A549 (cell line): ENCODE results near the gene KCNQ2.

Experiments
- BHLHE40 ChIP-seq: IDR thresholded peaks from 2 replicates; pipeline ENCODE4 v1.6.1; 2012; ENCODE audit warnings: low read depth, low read length, inconsistent platforms
- CHD2 ChIP-seq: fragments of 150-350 bp; IDR thresholded peaks from 2 replicates; pipeline ENCODE4 v1.6.1; 2014; ENCODE audit warnings: low read length; ENCODE audit not compliant: partially characterized antibody
- POLR2AphosphoS2 ChIP-seq: conservative IDR thresholded peaks from 2 replicates; pipeline ENCODE4 v1.6.1; 2012; ENCODE audit warnings: low read length, improper control_type of control experiment, inconsistent platforms
- ZFP36 ChIP-seq: fragments of 450-650 bp; IDR thresholded peaks from 2 replicates; pipeline ENCODE4 v1.6.1; 2014; ENCODE audit warnings: borderline replicate concordance; ENCODE audit not compliant: partially characterized antibody
- ZSCAN20 ChIP-seq: fragments of 250-450 bp; sonication (Bioruptor Pico); IDR thresholded peaks from 2 replicates; pipeline ENCODE4 v1.8.0; 2022; ENCODE audit warnings: mild to moderate bottlenecking, moderate library complexity
- TF ChIP-seq, protein P1 (sequence below): IDR thresholded peaks from 2 replicates; pipeline ENCODE4 v1.6.1; 2012
- TF ChIP-seq, protein P2 (sequence below): fragments of >200 bp; sonication (Bioruptor Twin); formaldehyde crosslinking; IDR thresholded peaks from 3 replicates; pipeline ENCODE4 v1.5.1; 2016

GRCh38 chr20:63369724-63370617, 102.5 kb downstream of the KCNQ2 start:
- TF ChIP-seq ZSCAN20 (CRISPR knock-in tag) (no peak), ZFP36 (no peak), CHD2 (no peak), POLR2AphosphoS2 (no peak), BHLHE40 (no peak)
- TF ChIP-seq, protein P1, sequence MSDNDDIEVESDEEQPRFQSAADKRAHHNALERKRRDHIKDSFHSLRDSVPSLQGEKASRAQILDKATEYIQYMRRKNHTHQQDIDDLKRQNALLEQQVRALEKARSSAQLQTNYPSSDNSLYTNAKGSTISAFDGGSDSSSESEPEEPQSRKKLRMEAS: no peak
- TF ChIP-seq, protein P2, sequence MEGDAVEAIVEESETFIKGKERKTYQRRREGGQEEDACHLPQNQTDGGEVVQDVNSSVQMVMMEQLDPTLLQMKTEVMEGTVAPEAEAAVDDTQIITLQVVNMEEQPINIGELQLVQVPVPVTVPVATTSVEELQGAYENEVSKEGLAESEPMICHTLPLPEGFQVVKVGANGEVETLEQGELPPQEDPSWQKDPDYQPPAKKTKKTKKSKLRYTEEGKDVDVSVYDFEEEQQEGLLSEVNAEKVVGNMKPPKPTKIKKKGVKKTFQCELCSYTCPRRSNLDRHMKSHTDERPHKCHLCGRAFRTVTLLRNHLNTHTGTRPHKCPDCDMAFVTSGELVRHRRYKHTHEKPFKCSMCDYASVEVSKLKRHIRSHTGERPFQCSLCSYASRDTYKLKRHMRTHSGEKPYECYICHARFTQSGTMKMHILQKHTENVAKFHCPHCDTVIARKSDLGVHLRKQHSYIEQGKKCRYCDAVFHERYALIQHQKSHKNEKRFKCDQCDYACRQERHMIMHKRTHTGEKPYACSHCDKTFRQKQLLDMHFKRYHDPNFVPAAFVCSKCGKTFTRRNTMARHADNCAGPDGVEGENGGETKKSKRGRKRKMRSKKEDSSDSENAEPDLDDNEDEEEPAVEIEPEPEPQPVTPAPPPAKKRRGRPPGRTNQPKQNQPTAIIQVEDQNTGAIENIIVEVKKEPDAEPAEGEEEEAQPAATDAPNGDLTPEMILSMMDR: no peak
